ENCODE measurements around the gene C14orf93. TPM values are rescaled to one million over a fixed set of nuclear protein-coding genes. Genes with fewer than 3 reads are reported as not detected.

The C14orf93 gene
- total and polyA plus RNA-seq, 5 donors from 2014 or later = 4.7 to 8.5 (median 7.1) TPM

DNA sequence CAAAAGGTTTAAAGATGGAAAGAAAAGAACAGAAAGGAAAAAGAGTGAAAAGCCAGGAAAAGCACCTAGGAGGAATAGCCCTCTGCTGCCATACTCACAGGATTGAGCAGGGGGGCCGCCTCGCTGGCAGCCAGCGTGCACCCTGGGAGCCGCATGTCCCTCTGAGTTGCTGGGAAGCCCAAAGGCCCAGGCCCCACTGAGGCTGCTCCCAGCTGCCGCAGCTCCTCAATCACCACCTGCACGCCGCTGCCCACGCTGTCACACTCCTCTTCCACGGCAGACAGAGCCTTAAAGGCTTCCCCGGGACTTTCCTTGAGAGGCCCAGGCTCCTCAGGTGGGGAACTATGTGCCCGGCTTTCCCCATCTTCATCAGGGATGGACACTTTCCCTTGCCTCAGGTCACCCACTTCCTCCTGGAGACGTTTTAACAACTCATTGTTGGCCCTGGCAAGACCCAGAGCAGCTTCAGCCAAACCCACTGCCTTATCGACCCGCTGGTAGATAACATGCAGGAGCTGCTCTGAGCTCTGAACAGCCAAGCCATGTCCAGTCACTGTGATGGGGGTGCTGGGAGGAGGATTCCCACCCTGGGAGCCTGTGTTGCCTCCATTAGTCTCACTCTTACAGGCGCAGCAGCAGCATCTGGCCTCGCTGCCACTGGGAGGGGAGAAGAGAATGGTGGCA is 11.5 kb downstream of the C14orf93 start:
- DNase-seq = no peak

DNA sequence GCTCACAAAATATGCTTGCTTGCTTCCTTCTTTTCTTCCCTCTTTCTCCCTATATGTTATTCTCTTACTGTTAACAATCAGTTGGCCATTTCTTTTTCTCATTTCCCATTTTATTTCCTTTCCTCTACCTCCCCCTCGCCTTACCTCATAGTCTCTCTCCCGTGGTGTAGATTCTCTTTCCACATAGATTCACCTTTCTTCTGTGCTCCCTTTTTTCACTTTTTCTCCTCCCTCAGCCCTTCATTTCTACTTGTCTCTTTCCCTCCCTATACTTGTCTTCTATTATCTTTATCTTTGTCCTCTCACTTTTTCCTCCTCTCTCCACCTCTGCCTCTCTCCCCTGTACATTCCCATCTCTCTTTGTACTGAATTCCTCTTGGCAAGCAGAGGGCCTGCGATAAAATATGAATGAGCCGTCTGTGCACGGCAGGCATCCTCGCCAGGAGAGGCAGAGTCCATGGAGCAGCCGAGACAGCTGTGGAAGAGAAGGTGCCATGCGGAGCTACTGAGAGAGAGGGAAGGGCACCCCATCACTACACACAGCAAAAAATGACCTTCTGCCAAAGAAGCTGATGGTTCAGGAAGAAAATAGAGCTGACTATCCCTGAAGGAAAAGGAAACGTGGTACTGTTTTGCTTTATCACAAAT is 12.1 kb downstream of the C14orf93 start:
- Mint-ChIP-seq H3K9me3 (no peaks in the 10 kb centered on the region), H3K27ac (no peak overlapping the region), H3K4me1 (peaks cover 0 to 4% (median 0%) of the 10 kb centered on the region in 4 donors), H3K4me3 (no peak overlapping the region), H3K36me3 (peaks cover 8% of the 10 kb centered on the region), H3K27me3 (no peaks in the 10 kb centered on the region)
- Histone ChIP-seq H3K36me3 (ENCODE audit: control insufficient read depth, insufficient read depth, low read length) (peaks cover 6% of the 10 kb centered on the region), H3K27ac (ENCODE audit: insufficient read depth, low read length, poor library complexity, severe bottlenecking) (no peak overlapping the region), H3K4me3 (ENCODE audit: low read depth, low read length) (no peak overlapping the region), H3K9me3 (ENCODE audit: control insufficient read depth in 2 of 2, low read length in 2 of 2) (no peaks in the 10 kb centered on the region), H3K27me3 (ENCODE audit: control insufficient read depth, insufficient read depth, low read length) (no peaks in the 10 kb centered on the region), H3K4me1 (ENCODE audit: control insufficient read depth, insufficient read depth, low read length, poor library complexity, severe bottlenecking) (no peaks in the 10 kb centered on the region)
- ATAC-seq (ENCODE audit: low read depth in 2 of 2) (no peak), DNase-seq (no peak)

More for the DNA sequence above, 11.5 kb downstream of the C14orf93 start:
- Mint-ChIP-seq H3K27ac (no peak overlapping the region), H3K9me3 (no peaks in the 10 kb centered on the region), H3K36me3 (peaks cover 4% of the 10 kb centered on the region), H3K27me3 (no peaks in the 10 kb centered on the region), H3K4me3 (no peak overlapping the region), H3K4me1 (peaks cover 0 to 4% (median 0%) of the 10 kb centered on the region in 4 donors)
- Histone ChIP-seq H3K9me3 (ENCODE audit: control insufficient read depth in 2 of 2, low read length in 2 of 2) (no peaks in the 10 kb centered on the region), H3K36me3 (ENCODE audit: control insufficient read depth, insufficient read depth, low read length) (peaks cover 6% of the 10 kb centered on the region), H3K27ac (ENCODE audit: insufficient read depth, low read length, poor library complexity, severe bottlenecking) (no peak overlapping the region), H3K27me3 (ENCODE audit: control insufficient read depth, insufficient read depth, low read length) (no peaks in the 10 kb centered on the region), H3K4me1 (ENCODE audit: control insufficient read depth, insufficient read depth, low read length, poor library complexity, severe bottlenecking) (no peaks in the 10 kb centered on the region), H3K4me3 (ENCODE audit: low read depth, low read length) (no peak overlapping the region)
- no peak for ATAC-seq (ENCODE audit: low read depth in 2 of 2)

GRCh38 chr14:22996768-22997654 is 12.9 kb downstream of the C14orf93 start:
- Histone ChIP-seq H3K36me3 (ENCODE audit: control insufficient read depth, insufficient read depth, low read length) (peaks cover 6% of the 10 kb centered on the region), H3K27me3 (ENCODE audit: control insufficient read depth, insufficient read depth, low read length) (no peaks in the 10 kb centered on the region), H3K4me3 (ENCODE audit: low read depth, low read length) (no peak overlapping the region), H3K4me1 (ENCODE audit: control insufficient read depth, insufficient read depth, low read length, poor library complexity, severe bottlenecking) (no peaks in the 10 kb centered on the region), H3K9me3 (ENCODE audit: control insufficient read depth in 2 of 2, low read length in 2 of 2) (no peaks in the 10 kb centered on the region), H3K27ac (ENCODE audit: insufficient read depth, low read length, poor library complexity, severe bottlenecking) (no peak overlapping the region)
- no peaks in the 10 kb centered on the region for H3K9me3 Mint-ChIP-seq
- H3K27me3 Mint-ChIP-seq = no peaks in the 10 kb centered on the region
- peaks cover 8% of the 10 kb centered on the region for H3K36me3 Mint-ChIP-seq
- DNase-seq (no peak), ATAC-seq (ENCODE audit: low read depth in 2 of 2) (no peak)
- no peak overlapping the region for H3K4me3 Mint-ChIP-seq
- peaks cover 0 to 4% (median 0%) of the 10 kb centered on the region in 4 donors for H3K4me1 Mint-ChIP-seq
- no peak overlapping the region for H3K27ac Mint-ChIP-seq

GRCh38 chr14:22995889-22996625 is 13.9 kb downstream of the C14orf93 start:
- Mint-ChIP-seq H3K4me1 (peaks cover 0 to 4% (median 0%) of the 10 kb centered on the region in 4 donors), H3K27ac (no peak overlapping the region), H3K27me3 (no peaks in the 10 kb centered on the region), H3K36me3 (peaks cover 8% of the 10 kb centered on the region), H3K9me3 (no peaks in the 10 kb centered on the region), H3K4me3 (no peak overlapping the region)
- Histone ChIP-seq H3K27me3 (ENCODE audit: control insufficient read depth, insufficient read depth, low read length) (no peaks in the 10 kb centered on the region), H3K36me3 (ENCODE audit: control insufficient read depth, insufficient read depth, low read length) (peaks cover 6% of the 10 kb centered on the region), H3K27ac (ENCODE audit: insufficient read depth, low read length, poor library complexity, severe bottlenecking) (no peak overlapping the region), H3K4me1 (ENCODE audit: control insufficient read depth, insufficient read depth, low read length, poor library complexity, severe bottlenecking) (no peaks in the 10 kb centered on the region), H3K4me3 (ENCODE audit: low read depth, low read length) (no peak overlapping the region), H3K9me3 (ENCODE audit: control insufficient read depth in 2 of 2, low read length in 2 of 2) (no peaks in the 10 kb centered on the region)
- ATAC-seq (ENCODE audit: low read depth in 2 of 2) (no peak), DNase-seq (no peak)

GRCh38 chr14:22994762-22995275 is 15.1 kb downstream of the C14orf93 start:
- Histone ChIP-seq H3K4me3 (ENCODE audit: low read depth, low read length) (no peak overlapping the region), H3K4me1 (ENCODE audit: control insufficient read depth, insufficient read depth, low read length, poor library complexity, severe bottlenecking) (no peaks in the 10 kb centered on the region), H3K27me3 (ENCODE audit: control insufficient read depth, insufficient read depth, low read length) (no peaks in the 10 kb centered on the region), H3K9me3 (ENCODE audit: control insufficient read depth in 2 of 2, low read length in 2 of 2) (no peaks in the 10 kb centered on the region), H3K27ac (ENCODE audit: insufficient read depth, low read length, poor library complexity, severe bottlenecking) (no peak overlapping the region), H3K36me3 (ENCODE audit: control insufficient read depth, insufficient read depth, low read length) (peaks cover 6% of the 10 kb centered on the region)
- Mint-ChIP-seq H3K9me3 (no peaks in the 10 kb centered on the region), H3K36me3 (peaks cover 12% of the 10 kb centered on the region), H3K4me1 (peaks cover 0 to 4% (median 0%) of the 10 kb centered on the region in 4 donors), H3K27ac (no peak overlapping the region), H3K4me3 (no peak overlapping the region), H3K27me3 (no peaks in the 10 kb centered on the region)
- peak in 2 of 3 donors; percentile 41 to 53 for DNase-seq
- ATAC-seq (ENCODE audit: low read depth in 2 of 2) = peak; percentile 50 to 68

DNA sequence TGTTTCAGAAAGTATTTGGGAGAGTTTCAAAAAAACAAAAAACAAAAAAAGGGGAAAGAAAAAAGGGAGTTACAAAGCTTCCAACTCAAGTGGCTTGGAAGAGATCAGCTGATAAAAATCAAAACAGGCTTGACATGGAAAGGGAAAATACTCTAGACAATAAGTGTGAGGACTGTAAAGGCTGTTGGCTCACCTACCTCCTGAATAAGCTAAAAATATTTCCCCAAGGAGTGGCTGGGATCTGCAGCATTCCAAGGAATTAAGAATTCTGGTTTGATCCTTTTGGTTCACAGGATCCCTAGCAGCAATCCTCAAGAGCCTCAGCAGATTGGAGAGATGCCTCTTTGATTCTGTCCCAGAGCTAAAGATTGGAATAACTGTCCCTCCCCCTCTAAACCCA is 16.4 kb downstream of the C14orf93 start:
- H3K27me3 ChIP-seq (ENCODE audit: control insufficient read depth, insufficient read depth, low read length) = no peaks in the 10 kb centered on the region
- no peaks in the 10 kb centered on the region for H3K9me3 ChIP-seq (ENCODE audit: control insufficient read depth in 2 of 2, low read length in 2 of 2)
- H3K27ac ChIP-seq (ENCODE audit: insufficient read depth, low read length, poor library complexity, severe bottlenecking) = no peak overlapping the region
- Mint-ChIP-seq H3K27ac (no peak overlapping the region), H3K36me3 (peaks cover 22% of the 10 kb centered on the region), H3K4me3 (no peak overlapping the region), H3K9me3 (no peaks in the 10 kb centered on the region), H3K27me3 (no peaks in the 10 kb centered on the region), H3K4me1 (peaks cover 0 to 4% (median under 1%) of the 10 kb centered on the region in 4 donors)
- no peaks in the 10 kb centered on the region for H3K4me1 ChIP-seq (ENCODE audit: control insufficient read depth, insufficient read depth, low read length, poor library complexity, severe bottlenecking)
- H3K36me3 ChIP-seq (ENCODE audit: control insufficient read depth, insufficient read depth, low read length) = peaks cover 6% of the 10 kb centered on the region
- ATAC-seq (ENCODE audit: low read depth in 2 of 2) = no peak
- H3K4me3 ChIP-seq (ENCODE audit: low read depth, low read length) = no peak overlapping the region
- DNase-seq = no peak

- ATAC-seq (ENCODE audit: low read depth in 2 of 2) = no peak
- Histone ChIP-seq H3K27ac (ENCODE audit: insufficient read depth, low read length, poor library complexity, severe bottlenecking) (no peak overlapping the region), H3K4me3 (ENCODE audit: low read depth, low read length) (no peak overlapping the region), H3K27me3 (ENCODE audit: control insufficient read depth, insufficient read depth, low read length) (no peaks in the 10 kb centered on the region), H3K36me3 (ENCODE audit: control insufficient read depth, insufficient read depth, low read length) (peaks cover 4% of the 10 kb centered on the region), H3K4me1 (ENCODE audit: control insufficient read depth, insufficient read depth, low read length, poor library complexity, severe bottlenecking) (no peaks in the 10 kb centered on the region), H3K9me3 (ENCODE audit: control insufficient read depth in 2 of 2, low read length in 2 of 2) (no peaks in the 10 kb centered on the region)
- Mint-ChIP-seq H3K36me3 (peaks cover 26% of the 10 kb centered on the region), H3K4me3 (no peak overlapping the region), H3K27me3 (no peaks in the 10 kb centered on the region), H3K27ac (no peak overlapping the region), H3K9me3 (no peaks in the 10 kb centered on the region), H3K4me1 (peaks cover 0 to 4% (median under 1%) of the 10 kb centered on the region in 4 donors)
- no peak for DNase-seq
Observed at GRCh38 chr14:22991852-22992251, 18.1 kb downstream of the C14orf93 start.
